ENCODE results near the gene NKAPL. TPM values are rescaled to one million over a fixed set of nuclear protein-coding genes. Genes with fewer than 3 reads are reported as not detected.
A peak's percentile ranks its signal among the peaks of the same experiment; 100 is the strongest.

NKAPL gene
- polyA plus RNA-seq, 2 of the 4 experiments (the other 2 are of a cell fraction): not detected

DNA sequence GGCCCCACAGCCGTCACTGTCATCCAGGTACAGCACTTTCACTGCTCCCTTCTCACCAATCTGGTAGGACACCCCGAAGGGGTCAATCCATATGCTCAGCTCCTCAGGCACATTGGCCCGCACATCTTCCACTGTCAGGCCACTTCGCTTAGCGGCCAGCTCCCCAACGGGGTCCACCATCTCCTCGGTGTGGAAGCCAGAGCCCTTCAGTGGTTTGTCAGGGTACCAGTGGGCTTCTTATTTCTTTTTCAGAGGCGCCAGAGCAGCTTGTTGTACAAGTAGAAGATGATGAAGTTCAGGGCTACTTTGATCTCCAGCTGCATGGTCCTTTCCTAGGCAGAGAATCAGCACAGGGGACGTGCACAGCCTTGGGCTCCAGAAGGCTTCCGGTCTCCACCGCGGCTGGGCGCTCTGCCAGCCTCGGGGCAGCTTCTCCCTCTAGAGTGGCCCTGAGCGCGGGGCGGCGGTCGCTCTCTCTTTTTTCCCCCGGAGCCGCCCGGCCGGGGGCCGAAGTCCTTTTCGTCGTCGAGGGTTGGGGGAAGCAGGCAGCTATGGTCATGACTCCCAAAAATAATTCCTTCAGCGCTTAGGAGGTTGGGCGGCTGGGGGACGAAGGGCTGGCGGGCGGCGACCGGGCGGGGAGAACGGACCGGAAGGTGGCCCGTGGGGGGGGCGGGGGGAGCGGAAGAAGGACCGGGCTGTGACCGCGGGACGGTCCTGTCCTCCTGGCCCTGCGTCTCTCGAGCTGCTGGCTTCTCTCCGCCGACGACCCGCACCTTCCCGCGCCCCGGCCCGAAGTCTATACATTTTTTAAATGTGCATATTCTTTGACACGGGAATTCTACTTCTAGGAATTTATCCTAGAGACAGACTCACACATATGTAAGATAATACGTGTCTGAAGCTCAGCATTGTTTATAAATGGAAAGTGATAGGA, 40.5 kb upstream of the NKAPL start (continued):
- TF ChIP-seq, protein P1, sequence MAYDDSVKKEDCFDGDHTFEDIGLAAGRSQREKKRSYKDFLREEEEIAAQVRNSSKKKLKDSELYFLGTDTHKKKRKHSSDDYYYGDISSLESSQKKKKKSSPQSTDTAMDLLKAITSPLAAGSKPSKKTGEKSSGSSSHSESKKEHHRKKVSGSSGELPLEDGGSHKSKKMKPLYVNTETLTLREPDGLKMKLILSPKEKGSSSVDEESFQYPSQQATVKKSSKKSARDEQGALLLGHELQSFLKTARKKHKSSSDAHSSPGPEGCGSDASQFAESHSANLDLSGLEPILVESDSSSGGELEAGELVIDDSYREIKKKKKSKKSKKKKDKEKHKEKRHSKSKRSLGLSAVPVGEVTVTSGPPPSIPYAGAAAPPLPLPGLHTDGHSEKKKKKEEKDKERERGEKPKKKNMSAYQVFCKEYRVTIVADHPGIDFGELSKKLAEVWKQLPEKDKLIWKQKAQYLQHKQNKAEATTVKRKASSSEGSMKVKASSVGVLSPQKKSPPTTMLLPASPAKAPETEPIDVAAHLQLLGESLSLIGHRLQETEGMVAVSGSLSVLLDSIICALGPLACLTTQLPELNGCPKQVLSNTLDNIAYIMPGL (CRISPR knock-in tag; IDR thresholded peaks at IDR 0.05; ENCODE audit: borderline replicate concordance): no peak
- no peak for TF ChIP-seq TP53 (CRISPR knock-in tag; IDR thresholded peaks at IDR 0.05)
- TF ChIP-seq MAZ (IDR thresholded peaks at IDR 0.05; ENCODE audit: borderline replicate concordance, low read depth, low read length): no peak
- TF ChIP-seq ZC3H11A (IDR thresholded peaks at IDR 0.05): no peak
- TF ChIP-seq HOXB13 (CRISPR knock-in tag; IDR thresholded peaks at IDR 0.05; ENCODE audit: low read depth): no peak
- no peak for TF ChIP-seq ZFP36 (IDR thresholded peaks at IDR 0.05; ENCODE audit: borderline replicate concordance, partially characterized antibody)
- TF ChIP-seq, protein P2, sequence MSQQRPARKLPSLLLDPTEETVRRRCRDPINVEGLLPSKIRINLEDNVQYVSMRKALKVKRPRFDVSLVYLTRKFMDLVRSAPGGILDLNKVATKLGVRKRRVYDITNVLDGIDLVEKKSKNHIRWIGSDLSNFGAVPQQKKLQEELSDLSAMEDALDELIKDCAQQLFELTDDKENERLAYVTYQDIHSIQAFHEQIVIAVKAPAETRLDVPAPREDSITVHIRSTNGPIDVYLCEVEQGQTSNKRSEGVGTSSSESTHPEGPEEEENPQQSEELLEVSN (IDR thresholded peaks at IDR 0.05; ENCODE audit: borderline replicate concordance, low read depth): peak; percentile 95
- no peak for TF ChIP-seq NR3C1 (IDR thresholded peaks at IDR 0.05)
- TF ChIP-seq RNF2 (IDR thresholded peaks at IDR 0.05; ENCODE audit: borderline replicate concordance, low read depth): no peak
- TF ChIP-seq, protein P3, sequence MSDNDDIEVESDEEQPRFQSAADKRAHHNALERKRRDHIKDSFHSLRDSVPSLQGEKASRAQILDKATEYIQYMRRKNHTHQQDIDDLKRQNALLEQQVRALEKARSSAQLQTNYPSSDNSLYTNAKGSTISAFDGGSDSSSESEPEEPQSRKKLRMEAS (IDR thresholded peaks at IDR 0.05): peak; percentile 87

DNA sequence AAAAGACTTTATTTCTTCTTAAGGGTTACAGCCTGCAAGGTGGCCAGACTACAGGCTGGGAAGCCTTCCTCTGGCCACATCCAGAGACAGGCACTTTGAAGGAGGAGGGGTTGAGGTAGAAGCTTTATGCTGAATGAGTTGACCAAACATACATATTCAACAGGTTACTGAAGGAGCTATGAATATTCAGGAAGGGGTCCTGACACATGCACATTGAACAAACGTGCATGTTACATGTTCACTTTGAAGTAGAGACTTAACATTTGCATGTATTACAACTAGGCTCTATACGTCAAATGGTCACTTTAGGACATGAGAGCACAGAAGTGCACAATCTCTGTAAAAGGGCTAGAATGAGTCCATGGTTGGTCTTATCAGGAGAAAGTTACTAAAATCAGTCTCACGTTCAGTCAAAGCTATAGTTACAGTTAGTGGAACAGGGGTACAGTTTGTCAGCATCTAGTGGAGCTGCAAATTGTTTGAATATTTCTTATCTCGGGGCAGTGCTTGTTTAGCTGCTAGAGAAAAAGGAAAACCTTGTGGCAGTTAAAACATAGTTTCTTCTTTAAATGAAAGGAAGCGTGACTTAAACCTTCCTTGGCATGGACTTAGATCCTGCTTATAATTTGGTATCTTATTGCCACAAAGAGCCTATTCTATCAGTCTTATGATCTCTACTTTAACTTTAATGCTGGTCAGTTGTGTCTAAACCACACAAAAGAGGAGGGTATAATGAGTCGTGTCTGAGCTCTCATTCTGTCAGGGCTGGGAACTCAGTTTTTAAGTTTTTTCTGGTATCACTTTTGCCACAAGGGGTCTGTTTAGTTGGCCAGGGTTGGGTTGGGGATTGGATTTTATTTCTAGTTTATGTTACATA, 38.6 kb upstream of the NKAPL start:
- Histone ChIP-seq H3K4me2 (no peak overlapping the region), H3K4me3 (no peak overlapping the region), H3K27ac (no peak overlapping the region), H3K9me3 (no peaks in the 10 kb centered on the region), H3K4me1 (peaks cover 14% of the 10 kb centered on the region; the same call in 2 of the 3 replicates)
- ChIA-PET CTCF (no interaction called here), POLR2A (interaction anchor here (1.3 kb wide), 1 partner anchor 115 kb away, joined by 3 read pairs; no protein-coding TSS in a partner anchor)
- TF ChIP-seq HDAC2 (IDR thresholded peaks at IDR 0.05) (no peak), MAFK (IDR thresholded peaks at IDR 0.05; ENCODE audit: partially characterized antibody) (no peak), RNF2 (IDR thresholded peaks at IDR 0.05; ENCODE audit: borderline replicate concordance, low read depth) (no peak), FOSL2 (IDR thresholded peaks at IDR 0.05) (no peak), FOSL2 (CRISPR knock-in tag; IDR thresholded peaks at IDR 0.05) (no peak), ZFP36 (IDR thresholded peaks at IDR 0.05; ENCODE audit: borderline replicate concordance, partially characterized antibody) (no peak)
- TF ChIP-seq, protein P4, sequence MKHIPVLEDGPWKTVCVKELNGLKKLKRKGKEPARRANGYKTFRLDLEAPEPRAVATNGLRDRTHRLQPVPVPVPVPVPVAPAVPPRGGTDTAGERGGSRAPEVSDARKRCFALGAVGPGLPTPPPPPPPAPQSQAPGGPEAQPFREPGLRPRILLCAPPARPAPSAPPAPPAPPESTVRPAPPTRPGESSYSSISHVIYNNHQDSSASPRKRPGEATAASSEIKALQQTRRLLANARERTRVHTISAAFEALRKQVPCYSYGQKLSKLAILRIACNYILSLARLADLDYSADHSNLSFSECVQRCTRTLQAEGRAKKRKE (CRISPR knock-in tag; IDR thresholded peaks at IDR 0.05; ENCODE audit: low read depth): no peak
- FAIRE-seq (no peak), DNase-seq (ENCODE audit: low read depth in 1 of 2, low spot score in 1 of 2) (no peak), ATAC-seq (no peak)
- WGBS (ENCODE audit: missing lambda C conversion rate): 52% methylated on average over 6 of the region's 6 CpGs

Data from A549 (cell line).